ENCODE measurements around the gene SBF1. TPM values are rescaled to one million over a fixed set of nuclear protein-coding genes. Genes with fewer than 3 reads are reported as not detected.

The SBF1 gene
- polyA plus RNA-seq, 3 donors = 28.4 to 46.4 (median 45.6) TPM

DNA sequence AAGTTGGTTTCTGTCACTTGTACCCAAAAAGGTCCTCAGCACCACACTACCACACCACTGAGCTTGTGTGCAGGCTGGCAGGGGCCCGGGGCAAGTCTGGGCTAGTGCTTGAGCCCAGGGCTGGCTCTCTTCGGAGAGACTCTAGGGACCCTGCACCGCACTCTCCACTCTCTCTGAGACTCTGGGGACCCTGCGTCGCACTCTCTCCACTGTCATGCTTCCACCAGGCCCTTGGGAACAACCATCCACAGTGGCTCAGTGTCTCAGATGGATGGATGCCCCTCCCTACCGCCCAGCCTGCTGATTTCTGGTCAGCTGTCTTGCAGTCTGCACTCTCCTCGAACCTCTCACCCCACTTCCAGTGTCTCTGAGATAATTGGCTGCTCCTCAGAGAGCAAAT, 2.0 kb upstream of the SBF1 start:
- no peak for DNase-seq (ENCODE audit: extremely low read depth in 1 of 11, low read depth in 9 of 11, low spot score in 4 of 11)

- no peak for DNase-seq (ENCODE audit: extremely low read depth in 1 of 11, low read depth in 9 of 11, low spot score in 4 of 11)
These were observed 792 bp upstream of the SBF1 start for GRCh38 chr22:50475652-50476002.

DNA sequence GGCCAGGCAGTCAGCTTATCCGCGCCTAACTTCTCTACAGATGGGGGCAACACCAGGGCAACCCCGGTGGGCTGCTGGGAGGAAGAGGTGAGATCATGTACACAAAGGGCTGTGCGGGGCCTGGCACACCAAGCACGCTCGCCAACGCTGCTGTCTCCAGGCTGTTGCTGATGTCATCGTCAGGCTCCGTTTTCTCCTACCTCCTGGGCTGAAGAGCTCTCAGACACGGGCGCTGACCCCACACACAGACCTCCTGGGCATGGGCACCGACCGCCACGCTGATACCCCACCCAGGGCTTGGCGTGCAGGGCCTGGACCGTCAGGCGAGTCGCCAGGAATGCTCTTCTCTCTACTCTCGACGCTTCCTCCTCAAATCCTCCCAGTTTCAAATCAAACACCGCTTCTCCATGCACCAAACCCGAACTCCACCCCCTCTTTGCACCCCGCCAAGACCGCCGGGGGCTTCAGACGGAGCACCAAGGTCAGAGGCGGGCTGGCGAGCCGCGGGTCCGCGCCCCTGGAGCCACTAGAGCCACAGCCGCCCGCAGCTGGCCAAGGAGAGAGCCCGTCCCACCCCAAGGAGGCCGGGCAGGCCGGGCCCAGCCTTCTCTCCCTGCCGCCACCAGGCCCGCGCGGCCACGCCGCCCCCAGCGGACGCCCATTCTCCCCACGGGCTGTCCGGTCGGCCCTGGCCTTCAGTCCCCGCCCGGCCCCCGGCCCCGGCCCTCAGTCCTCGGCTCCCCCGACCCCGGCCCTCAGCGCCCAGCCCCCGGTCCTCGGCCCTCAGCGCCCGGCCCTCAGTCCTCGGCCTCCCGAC, 772 bp downstream of the SBF1 start:
- no peak for DNase-seq (ENCODE audit: extremely low read depth in 1 of 11, low read depth in 9 of 11, low spot score in 4 of 11)

DNA sequence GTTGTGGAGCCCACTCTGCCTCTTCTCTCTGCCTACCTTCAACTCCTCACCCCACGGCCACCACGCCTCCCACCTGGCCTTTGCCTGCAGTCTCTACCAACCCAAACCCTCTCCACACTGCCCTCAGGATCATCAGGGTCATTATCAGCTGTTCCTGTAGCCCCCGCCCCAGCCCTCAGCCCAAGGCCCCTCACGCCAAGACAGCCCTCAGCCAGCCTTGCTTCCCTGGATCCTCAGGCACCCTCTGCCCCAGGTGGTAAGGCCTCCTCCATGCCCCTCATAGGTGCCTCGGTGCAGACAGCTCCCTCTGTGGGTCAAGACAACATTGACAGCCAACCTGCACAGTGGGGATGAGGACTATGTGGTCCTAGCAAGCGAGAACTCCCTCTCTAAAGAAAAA, 1.7 kb downstream of the SBF1 start:
- no peak for DNase-seq (ENCODE audit: extremely low read depth in 1 of 11, low read depth in 9 of 11, low spot score in 4 of 11)

DNA sequence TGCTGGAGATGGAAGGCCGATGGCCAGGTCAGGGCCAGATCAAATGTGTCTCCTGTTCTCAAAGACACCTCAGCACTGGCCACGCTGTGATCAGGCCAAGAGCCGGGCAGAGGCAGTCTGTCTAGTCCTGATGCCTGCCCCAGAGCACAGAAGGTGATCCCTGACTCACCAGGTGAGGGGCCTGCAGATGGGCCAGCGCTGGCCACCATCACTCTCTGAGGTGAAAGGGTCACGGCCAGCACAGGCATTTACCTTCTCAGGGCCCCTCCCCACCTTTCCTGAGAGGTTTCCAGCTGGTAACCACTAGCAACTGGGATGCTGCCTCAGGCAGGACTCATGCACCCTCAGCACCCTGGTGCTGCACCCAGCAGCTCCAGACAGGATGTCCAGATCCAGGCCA, 2.9 kb downstream of the SBF1 start:
- DNase-seq (ENCODE audit: extremely low read depth in 1 of 11, low read depth in 9 of 11, low spot score in 4 of 11) = no peak

GRCh38 chr22:50471197-50471847, 3.5 kb downstream of the SBF1 start:
- no peak for DNase-seq (ENCODE audit: extremely low read depth in 1 of 11, low read depth in 9 of 11, low spot score in 4 of 11)

DNA sequence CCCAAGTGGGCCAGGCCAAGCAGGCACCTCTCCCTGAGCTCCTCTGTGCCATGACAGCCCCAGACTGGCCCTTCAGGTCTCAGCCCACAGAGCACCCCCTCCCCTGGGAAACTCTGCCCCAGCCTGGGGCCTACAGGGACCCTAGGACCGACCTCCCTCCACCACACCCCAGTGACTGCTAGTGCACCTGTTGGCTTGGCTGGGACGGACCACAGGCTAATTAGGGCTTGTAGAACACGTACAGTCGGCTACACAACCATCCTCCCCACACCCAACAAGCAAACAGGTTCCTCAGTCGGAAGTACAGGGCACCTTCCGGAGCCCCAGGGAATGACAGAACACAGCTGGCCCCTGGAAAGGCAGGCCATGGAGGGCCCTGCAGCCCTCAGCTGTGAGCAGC, 4.3 kb downstream of the SBF1 start:
- no peak for DNase-seq (ENCODE audit: extremely low read depth in 1 of 11, low read depth in 9 of 11, low spot score in 4 of 11)

DNA sequence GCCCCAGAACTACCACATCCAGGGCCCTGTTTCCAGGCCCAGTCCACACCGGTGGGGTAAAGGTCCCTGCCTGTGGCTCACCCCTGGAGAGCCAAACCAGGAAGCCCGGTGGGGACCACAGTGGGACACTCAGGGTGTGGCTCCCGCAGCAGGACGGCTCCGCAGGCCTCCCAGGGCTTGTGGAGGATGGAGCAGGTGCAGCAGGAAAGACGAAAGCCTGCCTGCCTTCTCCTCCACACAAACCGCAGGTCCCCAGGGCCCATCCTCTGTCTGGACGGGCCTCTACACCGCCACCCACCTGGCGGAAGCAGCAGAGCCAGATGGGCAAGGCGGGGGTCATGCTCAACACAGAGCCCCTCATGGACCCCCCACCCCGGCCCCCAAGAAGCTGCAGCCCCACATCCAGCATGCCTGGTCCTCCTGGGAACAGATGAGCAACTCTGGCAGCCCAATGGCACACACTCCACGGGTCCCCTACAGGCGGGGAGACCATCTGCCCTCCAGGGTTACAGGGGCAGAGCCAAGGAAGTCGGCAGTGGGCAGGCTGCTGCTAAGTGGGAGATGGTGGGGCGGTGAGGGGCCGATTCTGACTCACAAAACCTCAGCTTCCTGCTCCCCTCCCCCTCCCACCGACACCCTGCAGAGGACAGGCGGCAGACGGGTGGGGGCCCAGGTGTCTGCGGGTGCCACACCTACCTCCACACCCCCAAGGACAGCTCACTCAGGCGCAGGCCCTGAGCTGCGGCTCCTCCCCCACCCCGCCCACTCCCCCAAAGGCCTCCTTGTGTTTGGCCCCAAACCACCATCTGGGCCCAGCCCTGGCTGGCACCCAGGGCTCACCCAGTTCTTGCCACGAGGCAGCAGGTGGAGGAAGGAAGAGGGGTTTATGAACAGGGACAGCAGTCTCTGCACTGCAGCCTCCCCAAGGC, 5.2 kb downstream of the SBF1 start:
- DNase-seq (ENCODE audit: extremely low read depth in 1 of 11, low read depth in 9 of 11, low spot score in 4 of 11) = no peak

DNA sequence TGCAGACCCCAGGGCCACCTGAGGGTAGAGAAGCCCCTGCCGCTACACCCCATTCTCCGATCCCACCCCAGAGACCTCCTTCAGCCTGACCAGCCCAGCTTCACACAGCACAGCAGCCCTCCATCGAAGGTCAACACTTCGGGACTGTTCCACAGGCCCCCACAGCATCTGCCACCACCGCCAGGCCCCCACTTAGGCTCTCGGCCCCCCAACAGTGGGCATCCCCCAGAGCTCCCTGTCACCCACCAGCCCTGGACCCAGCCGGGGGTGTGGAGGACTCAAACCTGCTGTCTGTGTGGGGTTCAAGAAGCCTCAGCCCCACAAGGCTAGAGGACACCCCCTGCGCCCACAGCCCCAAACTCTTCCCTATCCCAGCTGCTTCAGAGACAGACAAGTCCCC, 6.2 kb downstream of the SBF1 start:
- no peak for DNase-seq (ENCODE audit: extremely low read depth in 1 of 11, low read depth in 9 of 11, low spot score in 4 of 11)

GRCh38 chr22:50467773-50468440, 6.9 kb downstream of the SBF1 start:
- no peak for DNase-seq (ENCODE audit: extremely low read depth in 1 of 11, low read depth in 9 of 11, low spot score in 4 of 11)

DNA sequence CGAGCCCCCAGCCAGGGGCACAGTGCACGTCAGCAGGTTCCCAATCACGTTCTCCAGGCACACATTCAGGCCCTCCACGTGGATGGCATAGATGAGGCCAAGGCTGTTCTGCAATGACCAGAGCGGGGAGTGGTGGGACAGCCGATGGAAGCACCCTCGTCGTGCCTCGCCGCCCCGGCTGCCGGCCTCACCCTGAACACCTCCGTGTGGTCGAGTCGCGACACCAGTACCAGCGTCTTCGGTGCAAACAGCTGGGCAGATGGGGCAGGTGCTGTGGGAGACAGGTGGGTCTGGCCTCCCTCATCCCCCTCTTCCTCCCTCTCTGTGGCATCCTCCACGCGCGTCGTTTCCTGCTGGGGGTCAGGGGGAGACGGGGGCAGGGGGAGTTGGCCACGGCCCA, 7.5 kb downstream of the SBF1 start:
- DNase-seq (ENCODE audit: extremely low read depth in 1 of 11, low read depth in 9 of 11, low spot score in 4 of 11) = no peak

DNA sequence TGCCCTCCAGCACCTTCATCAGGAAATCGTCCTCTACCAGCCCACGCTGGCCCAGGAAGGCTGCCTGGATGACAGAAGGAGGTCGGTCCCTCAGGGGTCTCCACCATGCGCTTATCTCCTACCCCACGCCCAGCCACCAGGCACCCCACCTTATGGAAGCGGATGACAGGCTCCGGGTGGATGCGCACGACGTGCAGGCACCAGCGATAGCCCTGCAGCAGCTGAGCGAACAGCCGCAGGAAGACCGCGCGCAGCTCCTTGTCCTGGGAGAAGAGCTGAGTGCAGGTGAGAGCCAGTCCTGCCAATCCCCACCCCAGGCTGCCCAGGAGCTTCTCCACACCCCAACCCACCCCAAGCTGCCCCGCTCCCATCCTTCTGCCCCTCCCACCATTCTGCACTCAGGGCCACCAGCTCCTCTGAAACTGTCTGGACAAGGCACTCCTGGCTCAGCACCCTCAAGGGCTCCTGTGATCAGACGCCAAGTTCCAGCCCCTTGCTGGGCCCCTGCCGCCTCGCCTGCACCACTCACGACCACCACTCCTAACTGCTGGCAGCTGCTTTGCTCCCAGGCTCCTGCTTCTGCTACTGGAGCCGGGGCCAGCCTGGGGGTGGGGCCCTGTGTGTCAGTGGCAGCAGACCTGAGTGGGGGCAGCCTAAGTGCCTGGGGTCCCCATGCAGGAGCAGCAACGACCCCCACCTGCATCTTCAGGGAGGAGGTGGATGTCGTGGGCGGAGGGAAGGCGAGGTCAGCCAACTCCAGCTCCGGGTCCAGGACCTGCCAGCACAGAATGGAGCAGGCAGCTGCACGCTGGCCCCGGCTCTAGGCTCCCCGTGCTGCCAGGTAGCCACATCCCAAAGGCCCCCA, 9.5 kb downstream of the SBF1 start:
- DNase-seq (ENCODE audit: extremely low read depth in 1 of 11, low read depth in 9 of 11, low spot score in 4 of 11) = no peak

DNA sequence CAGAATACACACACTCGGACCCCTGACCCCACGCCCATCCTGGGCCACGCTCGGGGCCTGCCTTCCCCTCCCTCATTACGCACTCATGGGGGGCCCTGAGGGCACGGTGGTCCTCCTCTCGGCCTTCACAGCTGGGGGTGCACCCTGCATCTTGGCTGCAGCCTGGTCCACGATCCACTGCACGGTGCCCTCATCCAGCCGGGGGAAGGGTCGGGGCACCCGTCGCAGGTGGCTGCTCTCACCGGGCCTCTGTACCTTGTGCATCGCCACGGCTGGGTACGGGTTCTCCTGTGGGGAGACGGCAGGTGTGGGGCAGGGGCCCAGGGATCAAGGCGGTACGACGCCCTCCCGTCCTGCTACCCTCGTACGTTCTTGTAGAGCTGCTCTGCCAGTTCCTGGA, 10.4 kb downstream of the SBF1 start:
- no peak for DNase-seq (ENCODE audit: extremely low read depth in 1 of 11, low read depth in 9 of 11, low spot score in 4 of 11)

DNA sequence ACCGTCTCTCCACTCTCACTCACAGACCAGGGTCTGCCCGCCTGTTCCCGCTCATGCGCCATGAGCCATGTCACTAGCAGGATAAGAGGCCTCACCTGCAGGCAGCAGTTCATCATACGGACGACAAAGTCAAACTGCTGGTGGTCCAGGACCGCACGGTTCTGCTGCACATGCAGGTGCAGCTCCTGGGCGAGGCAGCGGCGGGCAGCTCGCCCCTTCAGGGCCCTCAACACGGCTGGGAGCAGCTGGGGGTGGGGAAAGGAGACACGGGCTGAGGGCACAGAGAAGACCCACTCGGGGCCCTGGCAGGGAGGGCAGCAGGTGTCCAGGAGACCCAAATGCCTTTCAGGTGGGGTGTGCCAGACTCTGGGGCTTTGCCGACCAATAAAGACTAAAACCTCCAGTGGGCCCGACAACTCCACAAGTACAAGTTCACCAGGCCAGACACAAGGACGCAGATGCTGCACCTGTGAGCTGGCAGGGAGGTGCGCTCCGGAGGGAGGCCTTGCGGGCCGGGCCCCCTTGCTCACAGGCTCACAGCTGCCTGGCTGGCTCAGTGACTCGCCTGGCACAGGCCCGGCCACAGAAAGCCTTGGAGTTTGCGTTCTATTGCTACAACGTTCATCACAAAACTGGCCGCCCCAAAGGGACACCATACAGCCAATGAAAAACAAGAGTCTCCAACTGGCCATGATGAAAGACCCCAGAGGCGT, 11.5 kb downstream of the SBF1 start:
- no peak for DNase-seq (ENCODE audit: extremely low read depth in 1 of 11, low read depth in 9 of 11, low spot score in 4 of 11)

GRCh38 chr22:50461979-50462540, 12.8 kb downstream of the SBF1 start:
- no peak for DNase-seq (ENCODE audit: extremely low read depth in 1 of 11, low read depth in 9 of 11, low spot score in 4 of 11)

DNA sequence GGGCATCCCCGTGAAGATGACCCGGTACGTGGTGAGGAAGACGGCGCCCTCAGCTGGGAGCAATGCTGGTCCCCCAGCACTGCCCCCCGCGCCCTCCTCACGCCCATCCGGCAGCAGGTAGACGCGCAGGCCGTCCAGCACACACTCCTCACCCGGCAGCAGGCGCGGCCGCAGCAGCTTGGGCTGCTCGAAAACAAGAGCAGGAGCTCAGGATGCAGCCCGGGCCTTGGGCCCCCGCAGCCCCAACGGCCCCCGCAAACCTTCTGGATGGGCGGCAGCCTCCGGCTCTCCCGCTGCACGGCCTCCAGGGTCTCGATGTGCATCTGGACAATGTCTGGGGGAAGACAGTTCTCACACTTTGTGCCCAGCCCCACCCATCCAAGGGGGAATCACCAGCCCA, 13.3 kb downstream of the SBF1 start:
- DNase-seq (ENCODE audit: extremely low read depth in 1 of 11, low read depth in 9 of 11, low spot score in 4 of 11) = no peak

DNA sequence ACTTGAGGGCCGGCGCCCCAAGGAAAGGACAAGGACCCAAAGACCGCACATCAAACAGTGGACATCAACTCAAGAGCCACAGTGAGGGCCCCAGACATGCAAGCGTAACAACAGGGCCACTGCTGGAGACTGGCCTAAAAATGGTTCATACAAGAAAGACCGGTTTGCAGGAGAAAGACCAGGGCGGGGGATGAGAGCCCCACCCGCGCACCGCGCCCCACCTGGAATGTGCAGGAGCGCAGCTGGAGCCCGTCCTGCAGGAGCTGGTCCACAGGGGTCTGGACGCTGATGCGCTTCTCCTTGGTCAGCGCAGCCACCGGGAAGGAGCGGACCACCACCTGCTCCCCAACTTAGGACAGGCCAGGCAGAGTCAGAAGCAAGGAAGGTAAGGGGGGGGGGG, 13.9 kb downstream of the SBF1 start:
- DNase-seq (ENCODE audit: extremely low read depth in 1 of 11, low read depth in 9 of 11, low spot score in 4 of 11) = no peak
